ENCODE measurements around the gene GIMAP7.

Gene GIMAP7

DNA sequence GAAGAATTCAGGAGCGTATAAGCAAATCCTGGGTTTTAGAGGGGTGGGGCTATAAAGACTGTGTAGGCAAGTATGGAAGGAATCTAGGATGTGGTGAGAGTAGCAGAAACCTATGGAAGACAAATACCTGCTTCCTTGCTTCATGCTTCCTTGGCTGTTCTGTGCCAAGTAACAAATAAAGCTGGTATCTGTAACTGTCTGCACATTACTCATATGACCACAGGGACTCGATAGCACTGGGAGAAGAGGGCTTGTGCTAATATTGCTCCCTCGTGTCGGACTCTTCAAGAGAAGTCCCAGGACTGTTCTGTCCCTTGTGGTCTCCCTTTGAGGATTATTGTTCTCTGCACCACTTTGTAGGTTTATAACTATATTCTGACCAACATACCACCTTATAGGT lies 11.5 kb upstream of the GIMAP7 start:
- no peak for DNase-seq
- Histone ChIP-seq H3K4me3 (ENCODE audit: low read depth, low read length) (no peak overlapping the region), H3K27ac (no peak overlapping the region), H3K36me3 (replicated peaks) (no peaks in the 10 kb centered on the region), H3K27me3 (replicated peaks) (no peaks in the 10 kb centered on the region)
- TF ChIP-seq, protein P1, sequence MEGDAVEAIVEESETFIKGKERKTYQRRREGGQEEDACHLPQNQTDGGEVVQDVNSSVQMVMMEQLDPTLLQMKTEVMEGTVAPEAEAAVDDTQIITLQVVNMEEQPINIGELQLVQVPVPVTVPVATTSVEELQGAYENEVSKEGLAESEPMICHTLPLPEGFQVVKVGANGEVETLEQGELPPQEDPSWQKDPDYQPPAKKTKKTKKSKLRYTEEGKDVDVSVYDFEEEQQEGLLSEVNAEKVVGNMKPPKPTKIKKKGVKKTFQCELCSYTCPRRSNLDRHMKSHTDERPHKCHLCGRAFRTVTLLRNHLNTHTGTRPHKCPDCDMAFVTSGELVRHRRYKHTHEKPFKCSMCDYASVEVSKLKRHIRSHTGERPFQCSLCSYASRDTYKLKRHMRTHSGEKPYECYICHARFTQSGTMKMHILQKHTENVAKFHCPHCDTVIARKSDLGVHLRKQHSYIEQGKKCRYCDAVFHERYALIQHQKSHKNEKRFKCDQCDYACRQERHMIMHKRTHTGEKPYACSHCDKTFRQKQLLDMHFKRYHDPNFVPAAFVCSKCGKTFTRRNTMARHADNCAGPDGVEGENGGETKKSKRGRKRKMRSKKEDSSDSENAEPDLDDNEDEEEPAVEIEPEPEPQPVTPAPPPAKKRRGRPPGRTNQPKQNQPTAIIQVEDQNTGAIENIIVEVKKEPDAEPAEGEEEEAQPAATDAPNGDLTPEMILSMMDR (IDR thresholded peaks at IDR 0.05; ENCODE audit: low read depth, low read length, missing control alignments): no peak
- in situ Hi-C loops (cut with HindIII; ENCODE audit: low pct_ligation_motif_present, low sequenced_read_pairs): no loop called here

DNA sequence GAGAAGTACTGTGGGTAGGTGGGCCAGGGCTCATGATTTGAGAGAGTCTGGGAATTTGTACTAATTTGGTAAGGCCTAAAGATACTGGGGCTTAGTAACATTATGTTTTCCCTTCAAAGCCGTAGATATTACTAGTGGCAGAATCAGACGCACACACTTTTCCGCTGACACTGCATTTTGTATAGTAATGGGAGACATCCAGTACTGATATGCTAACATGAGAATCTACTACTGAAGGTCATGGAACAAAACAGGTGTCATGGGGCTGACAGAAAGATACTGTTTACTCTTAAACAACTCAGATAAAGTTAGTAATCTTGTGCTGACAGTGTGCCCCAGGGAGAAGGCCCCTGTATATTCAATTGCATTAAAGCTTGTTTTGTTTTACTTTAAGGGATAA lies 11.1 kb upstream of the GIMAP7 start:
- TF ChIP-seq, protein P1 (IDR thresholded peaks at IDR 0.05; ENCODE audit: low read depth, low read length, missing control alignments): no peak
- no peak overlapping the region for H3K27ac ChIP-seq
- no peak for DNase-seq
- H3K36me3 ChIP-seq (replicated peaks): no peaks in the 10 kb centered on the region
- in situ Hi-C loops (cut with HindIII; ENCODE audit: low pct_ligation_motif_present, low sequenced_read_pairs): no loop called here
- H3K27me3 ChIP-seq (replicated peaks): no peaks in the 10 kb centered on the region
- H3K4me3 ChIP-seq (ENCODE audit: low read depth, low read length): no peak overlapping the region

DNA sequence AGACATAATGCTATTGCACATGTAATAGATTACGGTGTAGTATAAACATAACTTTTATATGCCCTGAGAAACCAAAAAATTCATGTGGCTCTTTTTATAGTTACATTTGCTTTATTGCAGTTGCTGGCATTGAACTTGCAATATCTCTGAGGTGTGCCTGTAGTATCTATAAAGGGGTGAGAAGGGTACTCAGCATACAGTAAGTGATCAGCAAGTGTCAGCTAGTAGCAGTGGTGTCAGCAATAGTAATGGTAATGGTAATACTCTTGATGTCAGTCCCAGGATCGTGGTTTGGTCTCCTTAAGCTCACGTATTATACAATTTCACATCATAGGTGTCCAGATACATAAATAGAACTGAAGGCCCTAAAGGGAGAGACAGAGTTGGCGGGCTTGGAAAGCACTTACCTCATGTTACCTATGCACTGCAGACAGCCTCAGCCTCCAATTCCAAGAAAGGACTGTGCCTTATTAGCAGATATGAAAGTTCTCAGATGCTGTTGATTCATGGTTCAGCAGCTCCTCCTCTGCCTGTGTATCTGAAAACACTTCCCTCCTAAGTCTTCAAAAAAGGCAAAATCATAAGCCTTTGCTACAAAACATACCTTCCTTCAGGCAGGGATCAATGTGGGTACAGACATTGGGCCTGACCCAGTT lies 6.6 kb upstream of the GIMAP7 start:
- Histone ChIP-seq H3K27me3 (replicated peaks) (no peaks in the 10 kb centered on the region), H3K36me3 (replicated peaks) (no peaks in the 10 kb centered on the region), H3K27ac (no peak overlapping the region), H3K4me3 (ENCODE audit: low read depth, low read length) (no peak overlapping the region)
- in situ Hi-C loops (cut with HindIII; ENCODE audit: low pct_ligation_motif_present, low sequenced_read_pairs): no loop called here
- DNase-seq: no peak
- TF ChIP-seq, protein P1 (IDR thresholded peaks at IDR 0.05; ENCODE audit: low read depth, low read length, missing control alignments): no peak

DNA sequence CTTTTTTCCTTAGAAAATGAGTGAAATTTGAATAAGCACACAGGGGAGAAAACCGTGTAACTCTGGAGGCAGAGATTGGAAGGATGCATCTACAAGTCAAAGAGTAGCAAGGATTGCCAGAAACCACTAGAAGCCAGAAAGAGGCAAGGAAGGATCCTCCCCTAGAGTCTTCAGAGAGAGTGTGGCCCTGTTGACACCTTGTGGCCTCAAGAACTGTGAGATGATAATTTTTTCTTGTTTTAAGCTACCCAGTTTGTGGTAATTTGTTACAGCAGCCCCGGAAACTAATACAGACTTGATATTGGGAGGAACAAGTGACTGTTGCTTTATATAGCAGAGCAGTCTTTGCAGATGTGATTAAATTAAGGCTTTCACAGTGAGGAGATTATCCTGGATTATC lies 3.6 kb upstream of the GIMAP7 start:
- Histone ChIP-seq H3K27me3 (replicated peaks) (no peaks in the 10 kb centered on the region), H3K36me3 (replicated peaks) (no peaks in the 10 kb centered on the region), H3K27ac (no peak overlapping the region), H3K4me3 (ENCODE audit: low read depth, low read length) (no peak overlapping the region)
- TF ChIP-seq, protein P1 (IDR thresholded peaks at IDR 0.05; ENCODE audit: low read depth, low read length, missing control alignments): no peak
- in situ Hi-C loops (cut with HindIII; ENCODE audit: low pct_ligation_motif_present, low sequenced_read_pairs): no loop called here
- no peak for DNase-seq

DNA sequence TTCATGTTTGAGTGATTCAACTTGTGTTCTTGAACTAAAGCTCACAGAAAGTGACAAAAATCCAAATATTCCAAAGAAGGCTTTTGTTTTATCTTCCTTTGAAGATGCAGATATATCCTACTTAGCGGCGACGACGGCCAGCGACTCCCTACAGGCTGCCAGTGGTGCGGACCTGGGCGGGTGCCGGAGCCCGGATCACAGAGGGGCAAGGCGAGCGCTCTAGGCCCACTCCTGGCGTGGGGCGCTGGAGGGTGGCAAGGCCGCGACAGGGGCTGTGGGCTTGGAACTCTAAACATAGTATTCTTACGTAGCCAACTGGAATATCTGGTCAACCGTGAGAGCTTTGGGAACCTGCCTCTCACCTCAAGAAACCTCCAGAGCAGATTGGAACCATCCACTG lies 914 bp upstream of the GIMAP7 start:
- Histone ChIP-seq H3K27me3 (replicated peaks) (no peaks in the 10 kb centered on the region), H3K4me3 (ENCODE audit: low read depth, low read length) (no peak overlapping the region), H3K27ac (no peak overlapping the region), H3K36me3 (replicated peaks) (no peaks in the 10 kb centered on the region)
- in situ Hi-C loops (cut with HindIII; ENCODE audit: low pct_ligation_motif_present, low sequenced_read_pairs): no loop called here
- no peak for DNase-seq
- TF ChIP-seq, protein P1 (IDR thresholded peaks at IDR 0.05; ENCODE audit: low read depth, low read length, missing control alignments): no peak

Measured in brain microvascular endothelial cell (primary cell).